Stimulated activated CD4-positive, alpha-beta T cell treated with anti-CD3 and anti-CD28 coated beads, Interleukin-1b, Interleukin-23, amount 100 ng/mL, for 48 hours (primary cell): ENCODE measurements around the gene EFR3B.

Source experiments
- DNase-seq: peaks from one replicate; pipeline ENCODE4 v3.0.0-alpha.2; 2020

EFR3B gene

DNA sequence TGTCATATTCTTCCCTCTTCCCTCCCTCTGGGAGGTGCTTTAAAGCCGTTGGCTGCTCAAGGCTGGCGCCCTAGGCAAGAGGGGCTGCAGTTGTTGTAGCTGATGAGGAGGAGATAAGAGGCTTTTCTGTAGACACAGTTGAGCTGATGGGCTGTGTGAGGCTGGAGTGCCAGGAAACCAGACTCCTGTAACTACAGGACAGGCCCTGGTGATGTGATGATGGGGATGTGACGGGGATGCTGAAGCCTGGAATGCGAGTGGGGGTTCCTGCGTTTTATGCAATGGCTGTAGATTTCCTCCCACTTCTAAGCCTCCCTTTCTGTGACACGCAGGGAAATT is 5.7 kb upstream of the EFR3B start:
- no peak for DNase-seq

GRCh38 chr2:25039126-25039525 is 2.8 kb upstream of the EFR3B start:
- no peak for DNase-seq

DNA sequence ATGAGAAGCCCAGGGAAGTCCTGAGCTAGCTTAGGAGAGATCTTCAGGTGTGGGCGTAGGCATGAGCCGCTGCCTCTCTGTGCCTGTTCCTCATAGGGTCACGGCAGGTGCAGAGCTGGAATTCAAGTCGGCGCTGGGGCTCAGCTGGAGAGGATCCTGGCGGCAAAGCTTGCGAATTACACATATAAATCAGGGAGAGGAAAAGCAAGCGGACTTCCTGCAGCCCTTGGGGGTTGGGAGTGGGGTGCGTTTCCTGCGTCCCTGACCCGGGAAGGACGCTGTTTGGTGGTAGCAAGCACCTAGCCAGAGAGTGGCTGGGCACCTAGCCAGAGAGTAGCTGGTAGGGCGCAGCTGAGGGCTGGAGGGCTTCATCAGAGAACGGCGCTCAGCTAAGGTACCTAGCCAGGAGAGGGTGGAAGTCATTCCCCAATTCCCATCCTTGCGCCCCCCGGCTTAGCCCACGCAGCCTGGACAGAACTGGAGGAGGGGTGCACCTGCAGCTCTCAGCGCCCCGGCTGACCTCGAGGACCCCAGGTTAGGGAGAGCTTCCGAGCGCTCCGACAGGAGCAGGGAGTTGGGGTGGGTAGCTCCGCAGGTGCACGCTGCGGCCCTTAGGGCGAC is 459 bp upstream of the EFR3B start:
- peak; percentile 5 for DNase-seq

DNA sequence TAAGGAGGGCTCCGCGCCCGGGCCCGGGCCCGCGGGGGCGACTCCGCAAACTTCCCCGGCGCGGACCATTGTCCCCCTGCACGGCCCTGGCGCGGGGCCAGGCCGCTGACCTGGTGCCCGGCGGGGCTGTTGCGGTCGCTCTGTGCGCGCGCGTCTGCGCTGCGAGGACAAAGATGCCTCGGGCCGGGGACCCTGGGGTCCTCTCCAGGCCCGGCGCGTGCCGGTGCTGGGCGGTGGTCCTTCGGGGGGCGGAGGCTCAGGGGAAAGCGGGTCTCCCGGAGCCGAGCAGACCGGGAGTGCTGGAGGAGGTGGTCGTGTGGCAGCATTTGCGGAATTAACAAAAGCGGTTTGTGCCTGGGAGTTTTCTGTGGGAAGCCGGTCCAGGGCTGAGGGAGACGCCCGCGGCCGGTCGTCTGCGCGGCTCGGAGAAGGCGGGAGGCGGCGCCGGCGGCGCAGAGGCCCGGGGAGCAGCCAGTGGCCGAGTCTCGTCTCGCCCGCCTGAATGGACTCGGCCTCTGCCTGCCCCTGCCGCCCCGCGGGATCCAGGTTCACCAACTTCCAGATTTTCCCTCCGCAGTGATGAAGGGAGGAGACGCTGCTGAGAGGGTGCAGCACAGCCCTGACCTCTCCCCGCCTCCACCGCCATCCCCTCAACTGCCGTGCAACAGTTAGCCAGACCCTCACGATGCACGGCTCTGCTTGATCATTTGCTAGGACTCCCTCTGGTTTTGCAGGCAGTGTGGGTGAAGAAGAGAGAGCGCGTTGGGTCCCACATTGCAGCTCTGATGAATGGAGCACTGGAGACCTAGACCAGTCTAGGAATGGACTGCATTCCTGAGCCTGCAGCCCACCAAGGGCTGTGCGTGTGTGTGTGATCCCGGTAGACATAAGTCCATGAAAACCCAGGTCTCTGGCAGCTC is 705 bp downstream of the EFR3B start:
- DNase-seq, result no peak

DNA sequence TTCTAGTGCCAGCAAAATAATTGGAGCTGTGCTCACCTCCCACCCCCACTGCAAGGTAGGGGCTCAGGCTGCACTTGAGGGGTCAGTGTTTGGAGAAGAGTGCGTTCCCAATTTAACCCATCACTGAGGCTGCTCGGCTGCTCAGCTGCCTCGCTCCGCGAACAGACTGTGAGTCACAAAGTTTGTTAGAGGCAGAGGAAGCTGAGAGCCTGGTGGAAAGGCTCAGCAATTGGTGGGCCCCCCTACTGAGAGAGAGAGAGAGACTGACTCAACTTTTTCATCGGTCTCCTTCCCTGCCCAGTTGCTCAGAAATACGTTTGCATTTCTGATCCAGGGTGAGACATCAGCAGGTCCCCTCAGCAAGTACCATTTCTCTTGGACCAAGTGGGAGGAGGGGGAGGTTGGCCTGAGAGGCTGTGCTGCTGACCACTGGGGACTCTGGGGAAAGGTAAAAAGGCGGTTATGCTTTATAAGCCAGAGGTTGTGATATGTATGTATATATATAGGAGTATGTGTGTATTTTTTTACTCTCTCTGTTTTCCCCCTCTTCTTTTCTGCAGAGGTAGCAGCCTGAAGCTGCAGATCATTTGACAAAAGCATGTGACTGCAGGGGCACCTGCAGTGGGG is 1.5 kb downstream of the EFR3B start:
- DNase-seq, result peak; percentile 77

GRCh38 chr2:25044011-25044410 is 2.1 kb downstream of the EFR3B start:
- no peak for DNase-seq

DNA sequence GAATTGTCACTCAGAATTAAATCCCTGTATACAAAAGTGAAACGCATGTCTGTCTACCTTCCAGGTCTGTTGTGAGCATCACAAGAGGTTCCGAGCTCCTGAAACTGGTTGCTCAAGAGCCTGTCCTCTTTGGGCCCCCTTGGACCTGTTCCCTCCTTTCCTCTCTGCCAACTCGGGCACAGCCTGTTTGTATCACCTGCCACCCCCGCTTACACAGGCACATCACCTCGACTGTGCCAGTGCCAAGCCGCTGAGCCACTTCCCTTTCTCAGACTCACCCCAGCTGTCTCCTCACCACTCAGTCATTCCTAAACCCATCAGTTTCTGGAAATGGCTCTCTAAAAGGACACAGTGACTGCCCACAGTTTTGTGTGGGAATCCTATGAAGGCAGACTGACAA is 3.1 kb downstream of the EFR3B start:
- peak; percentile 36 for DNase-seq

DNA sequence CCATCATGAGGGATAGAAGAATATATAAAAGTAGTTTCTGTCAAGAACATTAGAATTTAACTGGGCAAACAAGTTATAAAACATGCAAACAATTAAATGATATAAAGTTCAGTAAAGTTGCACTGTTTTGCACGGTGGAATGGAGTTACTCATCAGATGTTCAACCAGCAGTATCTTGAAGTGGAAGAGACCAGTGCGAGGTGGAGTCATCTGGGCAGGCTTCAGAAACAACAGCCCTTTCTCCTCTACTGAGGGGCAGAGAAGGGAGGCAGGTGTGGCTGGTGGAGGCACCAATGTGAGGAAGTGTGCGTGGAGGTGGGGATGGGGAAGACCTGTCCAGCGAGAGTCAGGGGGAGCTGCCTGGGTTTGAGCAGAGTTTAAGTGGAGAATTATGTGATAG is 7.5 kb downstream of the EFR3B start:
- no peak for DNase-seq

- DNase-seq, result no peak
These were observed 8.3 kb downstream of the EFR3B start for GRCh38 chr2:25050128-25050527.

- DNase-seq, result no peak
These were observed 11.2 kb downstream of the EFR3B start for GRCh38 chr2:25053041-25053440.

GRCh38 chr2:25054720-25055119 is 12.8 kb downstream of the EFR3B start:
- no peak for DNase-seq

DNA sequence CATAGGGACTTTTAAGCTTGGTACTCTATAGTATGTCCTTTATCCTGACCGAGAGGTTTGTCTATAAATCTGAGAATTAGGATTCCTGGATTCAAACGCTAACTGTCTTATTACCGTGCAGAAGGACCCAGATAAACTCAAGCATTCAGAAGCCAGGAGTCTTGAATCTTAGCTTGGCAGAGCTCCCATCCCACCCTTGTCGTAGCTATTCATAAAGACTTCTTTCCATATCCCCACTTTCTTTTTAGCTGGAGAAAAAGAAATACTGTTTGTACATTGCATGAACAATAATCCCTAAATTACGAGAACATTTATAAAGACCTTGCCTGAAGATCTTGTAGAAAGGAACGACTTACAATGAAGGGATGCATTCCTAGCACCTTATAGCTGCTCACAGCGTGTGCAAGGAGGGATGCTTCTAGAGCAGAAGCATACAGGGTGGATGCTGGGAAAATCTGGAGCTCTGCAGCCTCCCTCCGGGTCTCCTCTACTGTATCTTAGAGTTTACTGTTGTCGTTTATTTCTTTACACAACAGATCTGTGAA is 13.6 kb downstream of the EFR3B start:
- no peak for DNase-seq

DNA sequence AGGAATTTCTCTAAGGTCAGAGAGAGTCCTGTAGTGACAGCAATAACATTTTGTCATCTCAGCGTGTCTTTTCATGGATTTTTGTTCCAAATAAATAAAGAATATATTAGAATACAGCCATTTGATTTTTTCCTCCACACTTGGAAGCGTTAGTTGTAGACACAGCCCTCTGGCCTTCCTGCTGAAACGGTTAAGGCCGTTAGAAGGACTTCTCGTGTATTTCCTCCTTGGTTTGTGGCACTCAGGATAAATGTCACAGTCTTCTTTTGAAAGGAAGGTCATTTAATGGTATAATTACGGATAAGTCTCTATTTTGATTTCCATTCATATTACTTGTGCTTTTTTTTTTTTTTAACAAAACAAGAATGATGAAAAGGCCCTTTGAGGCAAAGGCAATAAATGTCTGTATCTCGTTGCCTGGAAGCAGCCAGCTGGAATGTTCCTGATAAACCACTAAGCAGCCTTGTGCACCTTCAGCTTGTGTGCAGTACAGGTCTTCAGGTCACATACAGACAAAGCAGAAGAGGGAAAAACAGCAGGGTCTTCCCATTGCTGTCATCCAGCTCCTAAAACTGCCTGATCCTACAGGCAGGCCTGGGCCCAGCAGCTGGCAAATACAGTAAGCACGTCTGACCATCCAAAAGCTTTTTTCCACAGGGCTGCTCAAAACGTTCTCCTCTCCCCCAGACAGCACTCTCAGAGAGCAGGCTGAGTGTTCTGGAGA is 14.4 kb downstream of the EFR3B start:
- DNase-seq, result no peak

- DNase-seq, result no peak
These were observed 20.6 kb downstream of the EFR3B start for GRCh38 chr2:25062511-25062917.

DNA sequence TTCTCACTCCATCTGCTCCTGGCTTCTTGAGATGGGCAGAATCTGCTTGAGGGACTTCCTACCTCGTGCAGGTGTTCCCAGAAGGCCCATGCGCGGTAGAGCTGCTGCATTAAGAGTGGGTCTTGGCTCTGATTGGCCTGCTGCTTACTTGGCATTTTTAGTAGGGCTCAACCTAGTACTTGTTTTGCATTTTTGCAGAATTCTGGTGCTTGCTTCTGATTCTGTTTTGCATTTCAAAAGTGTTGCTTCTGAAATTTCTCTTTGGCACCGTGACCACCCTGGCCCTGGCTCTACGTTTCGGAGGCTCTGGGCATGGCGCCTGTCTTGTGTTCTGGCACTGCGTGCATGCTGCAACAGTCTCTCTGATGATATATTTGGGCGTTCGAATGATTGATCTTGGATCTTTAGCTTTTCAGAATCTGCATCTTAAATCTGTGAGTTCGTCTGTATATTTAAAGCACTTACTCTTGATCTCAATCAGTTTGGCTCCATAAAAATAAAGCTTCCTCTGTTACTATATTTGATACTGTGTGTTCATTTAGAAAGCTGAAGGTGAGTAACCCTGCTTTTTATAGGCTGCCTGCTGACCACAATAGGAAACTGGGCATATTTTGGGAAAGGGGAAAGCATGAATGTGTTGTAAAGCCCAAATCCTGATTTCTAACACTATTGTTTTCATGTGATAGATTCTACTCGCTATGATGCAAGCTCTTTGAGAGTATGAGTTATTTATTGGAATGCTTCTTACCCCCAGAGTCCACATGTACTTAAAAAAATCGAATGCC is 22.2 kb downstream of the EFR3B start:
- DNase-seq, result no peak

- DNase-seq, result no peak
These were observed 23.9 kb downstream of the EFR3B start for GRCh38 chr2:25065768-25066167.

- no peak for DNase-seq
These were observed 24.6 kb downstream of the EFR3B start for GRCh38 chr2:25066455-25066854.

DNA sequence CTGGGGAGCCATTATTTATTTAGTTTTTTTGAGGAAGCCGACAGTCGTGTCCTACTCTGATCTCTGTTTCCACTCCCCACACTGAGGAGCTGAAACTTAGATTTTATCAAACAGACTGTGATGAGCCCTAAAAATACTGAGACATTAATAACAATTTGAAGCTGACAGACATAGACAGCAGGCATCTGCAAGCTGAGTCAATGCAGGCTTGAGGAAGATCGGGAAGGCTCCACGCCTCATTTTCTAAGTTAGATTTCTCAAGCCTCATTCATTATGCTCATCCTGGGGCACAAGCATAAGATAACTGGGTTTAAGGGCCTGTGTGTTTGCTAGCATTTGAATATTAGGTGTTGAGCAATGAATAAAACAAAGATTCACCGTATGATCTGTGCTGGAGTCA is 26.3 kb downstream of the EFR3B start:
- no peak for DNase-seq

DNA sequence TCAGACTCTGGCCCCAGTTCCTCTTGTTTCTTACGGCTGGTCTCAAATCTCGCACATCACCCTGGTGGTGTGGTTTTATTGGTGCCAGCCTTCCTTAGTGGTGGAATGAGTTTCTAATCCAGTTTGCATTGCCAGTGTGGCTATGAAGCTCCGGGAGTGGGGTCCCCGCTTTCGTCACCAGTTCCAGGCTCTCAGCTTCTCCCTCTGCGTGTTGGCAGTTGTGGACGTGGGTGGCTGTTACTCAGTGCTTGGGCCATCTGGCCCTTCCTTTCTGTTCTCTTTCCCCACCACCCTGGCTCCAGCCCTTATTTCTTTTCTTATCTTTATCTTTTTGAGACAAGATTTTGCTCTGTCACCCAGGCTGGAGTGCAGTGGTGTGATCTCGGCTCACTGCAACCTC is 30.1 kb downstream of the EFR3B start:
- no peak for DNase-seq

DNA sequence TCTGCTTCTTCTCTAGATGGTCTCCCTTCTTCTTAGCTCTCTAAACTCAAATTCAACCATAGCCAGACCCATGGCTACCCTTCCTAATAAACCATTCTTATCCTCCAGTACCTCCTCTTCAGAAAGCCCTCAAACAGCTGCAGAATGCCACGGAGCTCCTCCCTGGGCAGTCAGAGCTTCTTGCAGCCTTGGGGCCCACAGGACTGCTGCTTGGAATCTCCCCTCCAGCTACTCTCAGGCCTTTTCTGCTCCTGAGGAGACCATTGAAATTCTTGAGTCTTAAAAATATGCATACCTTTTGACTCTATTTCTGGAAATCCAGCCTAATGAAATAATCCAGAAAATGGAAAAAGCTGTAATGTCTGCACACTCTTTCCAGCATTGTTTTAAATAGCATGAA is 30.7 kb downstream of the EFR3B start:
- no peak for DNase-seq

DNA sequence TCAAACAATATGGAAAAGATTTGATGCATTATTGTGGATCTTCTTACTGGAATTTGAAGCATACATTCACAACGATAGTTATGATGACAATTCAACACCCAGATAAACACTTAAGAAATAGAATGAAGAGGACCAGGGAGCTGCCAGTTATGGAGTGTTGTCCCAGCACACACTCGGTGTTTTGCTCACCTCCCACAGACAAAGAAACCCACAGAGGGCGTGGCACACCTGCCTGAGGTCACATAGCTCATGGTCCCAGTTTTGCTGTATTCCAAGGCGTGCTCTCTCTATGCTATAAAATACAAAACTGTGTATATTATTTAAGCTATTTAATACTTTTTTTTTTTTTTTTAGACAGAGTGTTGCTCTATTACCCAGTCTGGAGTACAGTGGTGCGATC is 31.1 kb downstream of the EFR3B start:
- no peak for DNase-seq

GRCh38 chr2:25073914-25074313 is 32.0 kb downstream of the EFR3B start:
- DNase-seq, result no peak
